Measurements from ENCODE around the gene CLIC4.

- TF ChIP-seq TAF1 (IDR thresholded peaks at IDR 0.05; ENCODE audit: low read depth, low read length) (no peak), POLR2AphosphoS5 (IDR thresholded peaks at IDR 0.05; ENCODE audit: low read depth, low read length) (no peak)
Observed at GRCh38 chr1:24749886-24750285, 4.6 kb downstream of the CLIC4 start.
